AG08396 (cell line): ENCODE data around the gene RPS21.

Experiments used
- DNase-seq: peaks from one replicate; pipeline ENCODE4 v3.0.0; 2012; ENCODE audit warnings: low spot score, mixed read lengths

RPS21 gene

DNA sequence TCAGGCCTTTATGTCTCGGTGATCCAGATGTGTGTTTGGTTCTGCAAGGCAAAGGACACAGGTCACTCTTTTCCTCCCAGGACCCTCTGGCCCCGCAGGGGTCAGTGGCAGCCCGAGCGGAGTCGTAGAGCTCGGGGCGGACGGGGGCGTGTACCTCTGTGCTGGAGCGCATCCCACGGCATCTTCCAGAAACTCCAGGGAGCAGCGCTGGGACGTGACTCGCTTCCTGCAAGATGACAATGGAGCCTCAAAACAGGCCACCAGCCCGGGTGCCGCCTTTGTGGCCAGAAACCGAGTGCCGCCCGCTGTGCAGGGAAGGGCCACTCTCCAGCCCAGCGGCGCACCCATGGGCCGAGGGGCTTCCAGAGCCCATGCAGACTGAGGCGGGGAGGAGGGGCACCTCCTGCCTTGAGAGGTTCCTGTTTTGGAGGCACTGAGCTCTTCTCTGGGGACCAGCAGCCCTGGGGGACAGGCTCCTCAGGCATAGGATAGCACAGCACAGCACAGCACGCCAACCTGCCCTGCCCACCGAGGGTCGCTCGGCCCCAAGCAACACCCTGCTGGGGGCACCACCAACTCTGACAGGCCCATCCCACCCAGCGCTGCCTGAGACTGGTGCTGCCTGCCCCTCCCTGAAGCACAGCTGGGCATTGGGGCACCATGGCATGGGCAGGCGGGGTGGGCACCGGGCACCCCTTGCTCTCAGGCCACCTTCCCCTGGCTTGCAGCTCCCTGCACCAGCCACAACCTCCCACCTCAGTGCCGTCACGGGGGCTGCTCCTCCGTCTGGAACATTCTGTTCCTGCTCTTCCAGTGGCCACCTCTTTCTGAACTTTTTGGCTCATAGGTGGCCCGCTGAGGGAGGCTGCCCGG lies 9.7 kb downstream of the RPS21 start:
- no peak for DNase-seq

DNA sequence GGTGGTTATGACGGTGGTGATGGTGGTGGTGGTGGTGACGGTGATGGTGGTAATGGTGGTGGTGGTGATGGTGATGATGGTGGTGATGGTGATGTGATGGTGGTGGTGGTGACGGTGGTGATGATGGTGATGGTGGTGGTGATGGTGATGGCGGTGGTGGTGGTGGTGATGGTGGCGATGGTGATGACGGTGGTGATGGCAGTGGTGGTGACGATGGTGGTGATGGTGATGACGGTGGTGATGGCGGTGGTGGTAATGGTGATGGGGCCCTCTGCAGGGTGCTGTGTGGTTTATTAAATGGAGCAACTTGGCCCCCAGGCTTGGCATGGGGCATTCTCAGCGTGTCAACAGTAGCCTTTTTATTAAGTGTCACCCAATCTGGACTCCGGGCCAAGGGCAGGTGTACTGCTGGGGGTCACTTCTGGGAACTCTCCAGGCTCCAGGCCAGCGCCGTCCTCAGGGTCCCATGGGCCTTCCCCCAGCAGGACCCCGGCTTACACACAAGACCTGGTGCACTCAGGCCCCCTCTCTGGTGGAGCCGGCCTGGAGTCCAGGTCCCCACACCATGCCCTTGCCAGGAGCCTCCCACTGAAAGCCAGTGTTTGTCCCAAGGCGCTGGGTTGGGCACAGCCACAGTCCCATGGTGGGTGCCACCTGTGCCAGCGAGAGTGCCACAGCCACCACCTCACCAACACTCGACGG lies 11.4 kb downstream of the RPS21 start:
- DNase-seq, result no peak

DNA sequence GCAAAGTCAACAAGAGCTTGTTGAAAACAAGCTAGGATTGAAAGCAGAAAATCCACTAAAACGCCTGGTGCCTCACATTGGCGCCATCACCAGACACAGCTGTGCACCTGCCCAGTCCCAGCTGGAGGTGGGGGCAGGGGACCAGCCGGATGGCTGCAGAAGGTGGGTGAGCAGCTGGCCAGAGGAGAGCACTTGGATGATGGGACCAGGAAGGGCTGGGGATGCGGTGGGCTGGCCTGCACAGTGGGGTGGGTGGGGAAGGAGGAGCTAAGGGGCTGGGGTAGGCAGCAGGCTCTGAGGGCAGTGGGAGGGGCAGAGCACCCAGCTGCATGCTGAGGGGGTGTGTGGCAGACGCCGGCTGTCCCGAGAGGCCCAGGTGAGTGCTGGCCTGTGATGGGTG lies 13.1 kb downstream of the RPS21 start:
- no peak for DNase-seq

DNA sequence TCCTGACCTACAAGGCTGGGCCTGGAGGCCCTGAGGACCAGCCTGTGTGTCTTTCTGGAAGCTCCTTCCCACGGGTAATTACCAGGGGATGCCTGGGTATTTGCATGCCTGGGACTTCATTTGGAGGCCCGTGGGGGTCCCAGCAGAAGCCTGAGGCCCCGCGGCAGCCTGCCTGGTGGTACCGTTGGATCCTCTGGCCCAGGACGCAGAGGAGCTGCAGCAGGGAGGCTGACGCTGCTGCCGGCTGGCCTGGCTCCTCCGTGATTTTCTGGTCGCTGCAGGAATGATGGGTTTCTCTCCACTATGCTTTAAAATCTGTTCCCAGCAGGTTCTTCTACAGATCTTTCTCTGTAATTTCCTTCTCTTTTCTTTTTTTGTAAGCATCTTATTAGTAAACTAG lies 13.6 kb downstream of the RPS21 start:
- no peak for DNase-seq

DNA sequence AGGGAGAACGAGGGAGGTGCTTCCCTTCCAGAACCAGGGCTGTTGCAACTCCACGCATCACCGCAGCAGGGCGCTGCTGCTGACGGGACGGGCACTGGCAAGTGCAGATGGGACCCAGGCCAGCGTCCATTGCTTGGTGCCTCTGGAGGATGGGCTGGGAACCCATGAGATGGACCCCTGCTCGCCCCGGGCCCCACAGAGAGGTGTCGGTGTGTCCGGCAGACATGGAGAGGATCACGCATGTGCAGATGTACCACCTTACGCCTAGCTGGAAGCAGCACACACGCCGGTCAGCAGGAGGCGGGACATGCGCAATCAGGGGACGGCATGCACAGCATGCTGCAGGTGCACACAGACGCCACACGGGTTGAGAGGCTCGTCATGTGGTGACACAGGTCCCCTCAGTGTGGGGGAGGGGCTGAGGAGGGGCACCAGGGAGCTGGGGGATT lies 14.5 kb downstream of the RPS21 start:
- DNase-seq, result no peak

DNA sequence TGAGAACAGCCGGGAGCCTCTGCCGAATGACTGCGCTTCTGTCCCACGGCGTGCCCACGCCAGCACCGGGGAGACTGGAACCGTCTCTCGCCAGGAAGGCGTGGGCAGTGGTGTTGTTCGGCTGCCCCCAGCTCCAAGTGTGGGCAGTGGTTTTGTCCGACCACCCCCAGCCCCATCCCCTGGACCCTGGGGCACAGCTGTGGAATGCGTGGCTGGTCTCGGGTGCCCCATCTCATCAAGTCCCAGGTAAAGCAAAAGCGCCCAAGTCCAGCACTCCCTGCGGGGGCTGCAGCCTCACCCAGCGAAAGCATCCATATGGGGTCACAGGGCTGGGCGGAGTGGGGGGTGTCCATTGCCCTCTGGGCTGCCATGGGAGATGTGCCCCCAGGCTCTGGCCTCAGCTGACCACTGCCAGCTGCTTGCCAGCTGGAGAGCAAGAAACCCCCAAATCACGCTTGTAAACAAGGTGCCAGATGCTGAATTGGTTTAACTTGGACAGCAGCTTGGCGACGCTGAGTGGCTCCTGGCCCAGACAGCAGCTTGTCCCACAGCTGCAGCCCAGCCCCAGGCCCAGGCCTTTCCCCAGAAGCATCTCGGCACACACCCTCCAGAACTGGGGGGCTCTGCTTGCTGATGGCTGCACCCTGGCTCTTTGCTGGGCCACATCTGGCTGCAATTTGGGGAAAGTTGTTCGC lies 15.7 kb downstream of the RPS21 start:
- no peak for DNase-seq

DNA sequence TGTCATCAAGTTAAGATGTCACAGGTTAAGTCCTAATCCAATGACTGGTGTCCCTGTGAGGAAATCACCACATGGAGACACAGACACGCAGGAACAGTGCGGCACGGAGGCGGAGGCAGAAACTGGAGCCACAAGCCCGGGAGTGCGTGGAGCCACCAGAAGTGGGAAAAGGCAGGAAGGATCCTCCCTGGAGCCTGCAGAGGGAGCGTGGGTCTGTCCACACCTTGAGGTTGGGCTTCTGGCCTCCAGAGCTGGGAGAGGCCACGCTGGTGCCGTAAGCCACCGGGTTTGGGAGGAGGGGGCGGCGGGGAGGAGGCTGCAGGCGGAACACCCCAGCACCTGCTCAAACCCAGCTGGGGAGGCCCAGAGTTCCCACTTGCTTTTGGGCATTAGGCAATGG lies 16.4 kb downstream of the RPS21 start:
- no peak for DNase-seq

DNA sequence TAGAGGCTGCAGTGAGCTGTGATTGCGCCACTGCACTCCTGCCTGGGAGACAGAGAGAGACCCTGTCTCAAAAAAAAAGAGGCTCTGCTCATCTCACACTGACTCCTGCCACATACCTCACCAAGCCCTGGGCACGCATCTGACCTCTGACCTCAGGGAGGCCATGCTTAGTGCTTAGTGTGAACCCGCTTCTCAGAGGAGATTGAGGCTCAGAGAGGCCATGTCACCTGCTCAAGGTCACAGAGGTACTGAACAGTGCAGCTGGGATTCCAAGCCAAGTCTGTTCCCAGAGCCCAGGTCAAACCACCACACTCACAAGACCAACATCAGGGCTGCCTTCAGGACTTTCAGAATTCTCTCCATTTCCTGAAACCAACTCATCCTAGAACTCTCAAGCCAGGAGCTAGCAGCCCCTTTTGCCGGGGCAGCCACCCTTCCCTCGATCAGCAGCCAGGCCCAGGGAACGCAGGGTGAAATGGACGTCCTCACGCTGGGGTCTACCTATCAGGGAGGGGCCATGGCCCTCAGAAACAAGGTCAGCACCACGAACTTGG lies 17.3 kb downstream of the RPS21 start:
- DNase-seq, result no peak

DNA sequence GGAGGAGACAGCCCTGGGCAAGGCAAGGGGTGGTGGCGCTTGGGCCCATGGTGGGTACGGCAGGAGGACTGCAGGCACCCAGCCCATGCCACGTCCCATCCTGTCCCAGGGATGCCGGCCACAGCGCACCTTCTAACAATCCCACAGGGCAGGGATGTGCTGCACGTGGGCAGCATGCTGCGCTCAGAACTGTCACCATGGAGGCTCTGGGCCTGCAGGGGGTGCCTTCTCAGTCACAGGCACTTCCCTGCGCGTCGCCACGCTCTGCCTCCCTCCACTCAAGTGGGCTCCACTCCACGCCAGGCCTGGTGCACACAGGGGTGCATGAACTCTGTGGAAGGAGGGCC lies 17.8 kb downstream of the RPS21 start:
- no peak for DNase-seq

DNA sequence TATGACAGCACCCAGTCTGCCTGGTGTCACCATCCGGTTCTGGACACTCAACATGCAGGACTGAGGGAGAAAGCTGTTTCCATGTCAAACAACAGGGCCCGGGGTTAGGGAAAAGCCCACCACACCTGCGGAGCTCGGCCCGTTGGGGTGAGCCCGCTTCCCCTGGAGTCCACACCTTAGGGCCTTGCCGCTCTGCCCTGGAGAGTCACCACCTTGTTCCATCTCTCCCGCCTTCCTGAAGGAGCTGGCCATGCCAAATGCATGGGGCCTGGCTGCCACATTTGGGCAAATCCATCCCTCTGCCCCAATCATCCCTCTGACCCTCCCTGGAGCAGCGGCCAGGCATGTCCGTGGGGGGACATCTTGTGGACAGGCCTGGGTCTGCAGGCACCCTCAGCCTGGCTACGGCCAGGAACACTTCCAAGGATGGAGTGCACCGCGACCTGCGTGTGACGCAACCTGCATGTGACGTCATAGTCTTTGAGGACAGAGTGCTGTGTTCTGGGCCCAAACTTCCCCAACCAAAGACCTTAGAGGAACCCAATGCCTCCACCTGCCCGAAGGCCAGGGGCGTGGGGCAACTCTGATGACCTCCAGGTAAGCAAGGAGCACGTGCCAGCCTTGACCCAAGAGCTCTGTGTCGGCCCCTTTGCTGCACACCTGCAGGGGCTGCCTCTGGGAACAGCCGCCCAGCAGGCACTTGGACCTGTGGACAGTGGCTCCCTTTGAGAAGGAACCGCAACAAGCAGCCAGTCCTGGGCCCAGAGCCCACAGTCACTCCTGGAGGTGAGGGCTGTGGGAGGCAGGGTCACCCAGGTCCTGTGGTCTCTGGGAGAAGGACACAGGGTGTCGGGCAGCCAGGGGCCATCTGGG lies 18.4 kb downstream of the RPS21 start:
- DNase-seq, result peak; percentile 78

DNA sequence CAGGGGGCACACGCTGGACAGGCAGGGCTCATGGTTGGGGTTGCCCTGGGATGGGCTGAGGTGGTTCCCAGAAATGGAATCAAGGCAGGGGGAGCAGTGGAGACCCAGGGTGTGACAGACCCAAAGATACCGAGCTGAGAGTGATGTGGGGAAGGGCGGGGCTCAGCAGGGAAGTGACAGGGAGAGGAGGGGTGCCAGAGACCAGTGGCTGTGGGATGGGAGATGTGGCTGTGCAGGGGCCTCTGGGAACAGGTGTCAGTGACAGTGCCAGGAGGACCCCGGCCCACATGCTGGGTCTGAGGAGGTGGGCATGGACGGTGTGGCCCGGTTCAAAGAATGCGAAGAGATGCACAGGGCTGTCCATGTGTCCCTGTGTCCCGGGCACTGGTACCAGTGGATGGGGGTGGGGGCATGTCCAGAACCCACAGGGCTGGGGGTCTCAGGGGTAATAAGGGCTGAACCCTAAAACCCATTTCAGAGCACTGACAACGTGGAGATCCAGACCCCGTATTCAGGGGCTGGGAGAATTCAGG lies 19.1 kb downstream of the RPS21 start:
- no peak for DNase-seq

DNA sequence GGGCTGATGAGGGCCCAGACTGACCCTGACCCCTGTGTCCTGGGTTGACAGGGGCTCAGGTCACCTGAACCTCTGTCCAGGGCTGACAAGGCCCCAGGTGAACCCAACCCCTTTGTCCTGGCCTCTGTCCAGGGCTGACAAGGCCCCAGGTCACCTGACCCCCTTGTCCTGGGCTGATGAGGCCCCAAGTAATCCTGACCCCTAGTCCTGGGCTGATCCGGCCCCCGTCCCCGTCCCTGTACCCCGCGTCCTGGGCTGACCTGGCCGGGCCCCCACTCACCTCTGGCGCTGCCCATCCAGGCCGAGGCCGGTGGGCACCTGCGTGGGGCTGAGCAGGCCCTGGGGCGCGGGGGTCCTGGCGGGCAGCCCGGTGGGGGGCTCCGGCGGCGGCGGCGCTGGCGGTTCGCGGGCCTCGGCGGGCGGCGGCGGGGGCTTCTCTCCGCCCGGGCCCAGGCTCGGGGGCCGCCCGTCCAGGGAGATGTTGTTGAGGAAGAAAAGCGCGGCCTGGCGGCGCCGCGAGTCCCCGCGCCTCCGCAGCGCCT lies 19.8 kb downstream of the RPS21 start:
- no peak for DNase-seq

DNA sequence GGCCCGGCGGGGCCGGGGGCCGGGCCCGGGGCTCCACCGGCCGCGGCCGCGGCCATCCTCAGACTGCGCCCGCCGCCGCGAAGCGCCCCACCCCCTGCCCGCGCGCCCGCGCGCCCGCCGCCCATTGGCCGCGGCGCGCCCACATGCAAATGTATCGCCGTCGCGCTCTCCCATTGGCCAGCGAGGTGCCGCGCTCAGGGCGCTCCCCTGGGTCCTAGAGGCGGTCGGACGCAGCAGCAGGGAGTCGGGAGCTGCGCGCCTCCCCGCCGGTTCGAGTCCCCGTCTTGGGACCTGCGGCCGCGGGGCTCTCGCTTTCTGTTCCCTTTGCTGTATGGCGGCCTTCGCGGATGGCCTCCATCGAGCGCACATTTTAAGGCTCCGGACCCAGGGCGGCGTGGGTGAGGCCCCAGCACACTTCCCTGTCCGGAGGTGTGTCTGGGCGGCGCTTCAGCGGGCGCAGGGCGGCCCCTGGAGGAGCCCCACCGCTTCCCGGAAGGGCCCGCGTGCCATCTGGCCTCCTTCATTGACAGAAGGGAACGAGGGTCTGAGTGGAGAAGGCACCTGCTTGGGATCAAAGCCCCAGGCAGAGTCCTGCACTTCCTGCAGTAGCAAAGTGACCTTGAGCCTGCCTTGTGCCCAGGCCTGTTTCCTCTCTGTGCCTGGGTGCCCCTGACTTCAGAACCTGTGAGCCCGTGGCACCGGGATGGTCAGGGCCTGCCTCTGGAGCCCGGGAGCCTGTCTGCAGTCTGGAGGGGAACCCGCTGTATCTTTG lies 20.5 kb downstream of the RPS21 start, which contains the start of gene CABLES2:
TSS of gene CABLES2 (minus strand) at position 65 of the 772 bp plus-strand sequence. CDS start at position 56, 9 bp downstream.
- peak; percentile 98 for DNase-seq

DNA sequence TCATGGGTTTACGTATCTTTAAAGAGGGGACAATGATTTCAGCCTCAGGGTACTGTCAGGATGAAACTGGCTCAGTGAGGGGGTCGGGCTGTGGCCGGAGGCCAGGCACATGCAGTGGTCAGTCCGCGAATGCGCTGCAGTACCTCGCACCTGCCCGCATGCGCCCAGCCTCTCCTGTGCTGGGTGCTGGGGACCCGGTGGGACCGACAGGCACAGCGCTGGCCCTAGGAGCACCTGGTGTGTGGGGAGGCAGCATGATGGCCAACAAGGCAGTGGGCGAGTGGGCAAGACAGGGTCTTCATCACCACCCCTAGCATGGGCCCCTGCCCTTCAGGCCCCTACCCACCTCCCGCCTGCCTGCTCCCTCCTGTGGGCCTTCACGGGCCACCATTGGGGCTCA lies 21.2 kb downstream of the RPS21 start:
- no peak for DNase-seq

DNA sequence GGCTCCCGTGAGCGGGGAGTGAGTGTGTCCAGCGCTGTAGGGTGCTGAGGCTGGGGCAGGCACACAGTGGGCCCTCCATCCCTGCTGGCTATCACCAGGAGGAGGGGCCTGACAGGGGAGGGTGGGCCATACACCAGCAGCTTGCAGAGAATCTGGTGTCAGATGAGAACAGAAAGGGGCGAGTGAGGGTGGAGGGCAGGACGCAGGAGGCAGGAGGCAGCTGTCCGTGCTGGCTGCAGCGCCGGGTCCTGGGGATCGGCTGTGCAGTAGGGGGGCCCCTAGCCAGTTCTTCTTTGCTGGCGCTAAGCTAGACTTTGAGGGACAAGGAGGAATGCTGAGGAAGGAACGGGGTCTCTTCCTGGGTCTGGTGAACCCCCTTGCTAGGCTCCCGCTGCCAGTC lies 21.7 kb downstream of the RPS21 start:
- no peak for DNase-seq

DNA sequence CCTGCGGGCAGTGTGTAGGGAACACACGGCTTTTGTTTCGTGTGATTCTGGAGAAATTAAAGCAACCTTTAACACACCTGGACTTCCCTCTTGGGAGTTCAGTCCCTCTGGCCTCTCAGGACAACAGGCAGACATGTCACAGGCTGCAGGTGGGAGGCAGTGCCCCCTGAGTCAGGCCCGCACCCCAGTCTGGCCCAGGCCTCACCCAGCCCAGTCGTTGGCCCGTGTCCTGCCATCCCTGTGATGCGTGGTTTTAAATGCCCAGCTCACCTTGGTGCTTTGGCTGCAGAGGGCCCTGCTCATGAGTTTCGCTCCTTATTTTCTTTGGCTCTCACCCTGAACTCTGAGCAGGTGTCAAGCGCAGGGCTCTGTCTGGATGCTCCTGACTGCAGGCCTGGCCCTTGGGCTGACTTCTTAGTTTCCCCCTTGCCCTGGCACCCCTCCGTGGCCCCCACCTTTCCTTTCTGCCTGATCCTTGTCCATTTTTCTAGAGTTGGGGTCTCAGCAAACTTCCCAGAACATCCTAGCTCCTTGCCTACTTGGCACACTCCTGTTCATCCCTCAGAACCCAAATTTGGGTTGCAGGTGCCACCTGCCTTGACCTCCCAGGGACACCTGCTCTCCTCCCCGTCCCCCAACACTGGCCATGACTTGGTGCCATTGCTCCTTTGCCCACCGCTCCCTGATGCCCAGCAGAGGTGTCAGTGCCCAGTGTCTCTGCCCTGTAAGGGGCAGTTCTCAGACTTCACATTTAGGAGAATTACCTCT lies 22.4 kb downstream of the RPS21 start:
- DNase-seq, result no peak

DNA sequence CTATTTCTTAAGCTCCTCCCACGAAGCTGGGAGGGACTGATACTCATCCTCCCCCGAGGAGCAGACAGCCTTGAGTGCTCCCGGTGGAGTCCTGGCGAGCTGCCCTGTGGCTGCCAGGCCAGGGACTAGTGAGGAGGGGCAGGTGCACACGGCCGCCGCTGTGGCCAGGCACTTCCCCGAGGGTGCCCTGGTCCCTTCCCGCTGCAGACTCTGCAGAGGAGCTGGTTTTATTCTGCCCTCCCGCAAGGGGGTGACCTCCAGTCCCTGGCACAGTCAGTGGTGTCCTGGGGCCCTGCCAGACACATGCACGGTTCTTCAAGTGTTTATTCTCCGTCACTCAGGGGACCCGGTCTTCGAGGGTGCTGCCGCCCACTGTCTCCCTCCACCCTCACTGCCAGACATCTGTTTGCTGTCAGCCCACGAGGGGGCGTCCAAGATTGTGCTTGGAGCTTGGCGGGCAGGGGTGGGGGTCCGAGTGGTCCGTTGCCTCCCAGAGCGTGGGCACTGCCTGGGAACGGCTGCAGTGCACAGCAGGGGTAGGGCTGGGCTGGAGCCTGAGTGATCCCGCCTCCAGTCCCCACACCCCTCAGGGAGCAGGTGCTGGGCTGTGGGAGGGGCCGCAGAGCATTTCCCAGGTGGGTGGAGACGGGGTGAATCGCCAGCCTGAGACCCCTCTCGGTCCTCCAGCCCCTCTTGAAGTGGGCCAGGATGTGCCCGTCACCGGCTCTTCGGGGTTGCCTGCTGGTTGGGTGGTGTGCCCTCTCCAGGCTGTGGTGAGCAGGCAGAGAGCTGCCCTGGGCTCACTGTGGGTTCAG lies 23.2 kb downstream of the RPS21 start:
- DNase-seq, result peak; percentile 51

DNA sequence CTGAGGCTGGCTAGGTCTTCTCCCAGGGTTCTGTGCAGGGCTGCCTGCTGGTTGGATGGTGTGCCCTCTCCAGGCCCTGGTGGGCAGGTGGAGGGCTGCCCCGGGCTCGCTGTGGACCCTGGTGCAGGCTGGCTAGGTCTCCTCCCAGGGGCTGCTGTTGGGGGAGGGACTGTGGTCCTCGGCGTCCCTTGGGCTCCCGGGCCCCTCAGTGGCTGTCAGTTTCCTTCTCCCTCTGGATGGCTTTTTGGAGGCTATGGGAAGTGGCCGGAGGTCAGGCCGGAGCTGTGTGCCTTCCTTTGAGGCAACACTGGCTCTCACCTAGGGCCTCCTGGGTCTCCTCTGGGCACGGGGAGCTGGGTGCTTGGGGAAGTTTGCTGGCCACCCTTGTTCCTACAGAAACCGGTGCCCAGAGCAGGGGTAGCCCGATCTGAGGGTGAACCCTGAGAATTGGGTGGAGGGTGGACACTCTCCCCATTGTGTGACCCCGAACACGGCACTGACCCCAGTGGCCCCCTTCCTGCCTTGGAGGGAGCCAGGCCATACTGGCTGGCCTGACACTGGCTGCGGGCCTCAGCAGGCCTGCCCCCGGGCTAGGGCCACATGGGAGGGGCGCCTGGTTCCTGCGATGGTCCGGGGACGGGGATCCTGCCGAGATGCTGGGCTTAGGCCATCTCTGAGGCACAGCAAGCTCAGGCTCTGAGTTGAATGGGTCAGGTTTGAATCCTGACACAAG lies 24.0 kb downstream of the RPS21 start:
- DNase-seq, result no peak
